SHP77 treated with DMSO at 0.1 percent for 48 hours (cell line): Measurements from ENCODE around the gene HOMER1.

Source experiments
- DNase-seq: peaks from one replicate; lab custom pipeline; 2025; lab: John Stamatoyannopoulos, UW

The HOMER1 gene

DNA sequence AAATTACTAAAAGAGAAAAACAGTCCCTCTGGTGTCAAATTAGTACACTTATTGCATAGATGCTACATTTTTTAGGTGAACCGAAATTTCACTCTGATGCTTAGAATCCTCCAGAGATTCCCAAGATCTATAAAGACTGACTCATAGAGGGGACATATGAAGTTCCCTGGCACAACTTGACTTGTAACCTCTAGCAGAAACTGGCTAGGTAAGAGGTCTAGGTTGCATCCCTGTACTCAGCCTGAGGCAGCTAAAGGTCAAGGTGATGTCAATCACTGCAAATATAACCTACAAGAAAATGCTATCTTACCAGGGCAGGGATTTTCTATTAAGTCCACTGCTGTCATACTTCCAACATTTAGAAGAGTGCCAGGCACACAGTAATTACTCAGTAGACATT is 24.2 kb downstream of the HOMER1 start:
- no peak for DNase-seq

- no peak for DNase-seq
Observed at GRCh38 chr5:79488775-79489174, 25.2 kb downstream of the HOMER1 start.

DNA sequence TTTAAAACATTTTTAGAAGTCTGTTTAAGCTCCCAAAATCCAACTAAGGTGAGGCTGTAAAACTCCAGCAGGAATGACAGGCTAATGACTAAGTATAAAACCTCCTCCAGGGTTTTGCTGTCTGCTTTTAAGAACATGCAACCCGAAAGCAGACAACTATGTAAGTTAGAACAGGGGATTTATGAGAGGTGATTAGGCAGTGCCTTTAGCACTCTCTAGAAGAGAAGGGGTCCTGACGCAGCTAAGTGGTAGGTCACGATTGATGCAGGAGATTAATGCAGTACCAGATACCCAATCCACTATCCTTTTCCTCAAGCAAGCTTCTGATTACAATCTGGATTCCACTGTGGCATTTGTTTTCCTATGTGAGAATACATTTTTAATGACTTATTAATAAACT is 25.9 kb downstream of the HOMER1 start:
- no peak for DNase-seq

DNA sequence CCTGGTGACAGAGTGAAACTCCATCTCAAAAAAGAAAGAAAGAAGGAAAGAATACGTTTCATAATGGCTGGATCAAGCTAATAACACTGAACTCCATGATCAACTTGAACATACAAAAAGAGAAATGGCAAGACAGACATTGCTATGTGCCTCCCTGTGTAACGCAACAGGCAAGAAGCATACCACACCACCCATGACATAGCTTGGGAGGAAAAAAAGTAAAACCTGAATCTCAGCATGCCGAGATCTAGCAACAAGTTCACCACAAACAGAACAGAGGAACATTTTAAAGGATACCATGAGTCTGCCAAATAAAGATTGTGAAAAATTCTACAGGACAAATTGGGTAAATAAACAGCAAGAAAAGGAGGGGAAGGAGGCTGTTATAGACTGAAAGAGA is 26.7 kb downstream of the HOMER1 start:
- no peak for DNase-seq

DNA sequence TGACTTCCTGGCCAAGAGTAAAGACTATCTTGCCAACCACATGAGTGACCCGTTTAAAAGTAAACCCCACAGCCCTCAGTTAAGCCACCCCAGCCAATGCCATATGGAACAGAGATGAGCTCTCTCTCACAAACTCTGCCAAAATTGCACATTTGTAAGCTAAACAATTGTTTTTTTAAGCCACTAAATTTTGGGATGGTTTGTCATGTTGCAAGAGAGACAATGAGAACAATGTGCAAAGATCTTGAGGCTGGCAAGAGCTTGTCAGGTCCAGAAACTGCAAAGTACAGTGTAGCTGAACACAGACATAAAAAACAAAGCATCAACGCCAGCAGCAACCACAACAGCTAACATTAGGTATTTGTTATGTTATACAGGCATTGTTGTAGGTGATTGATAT is 27.8 kb downstream of the HOMER1 start:
- no peak for DNase-seq

DNA sequence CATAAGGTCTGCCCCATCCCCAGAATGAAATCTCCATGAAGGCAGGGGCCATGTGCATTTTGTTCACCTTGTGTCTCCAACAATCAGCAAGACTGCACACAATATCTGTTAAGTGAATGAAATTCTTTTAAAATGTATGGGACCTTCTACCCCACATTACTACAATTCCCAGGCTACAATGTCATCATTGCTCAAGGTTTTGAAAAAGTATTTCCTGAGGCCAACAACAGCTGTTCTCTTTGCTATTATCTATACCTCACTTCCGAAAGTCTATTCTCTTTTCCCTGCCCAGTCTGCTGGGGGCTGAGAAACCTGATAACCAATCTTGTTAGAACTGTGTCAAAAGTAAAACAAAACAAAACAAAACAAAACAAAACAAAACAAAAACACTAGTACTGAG is 29.2 kb downstream of the HOMER1 start:
- DNase-seq = no peak

DNA sequence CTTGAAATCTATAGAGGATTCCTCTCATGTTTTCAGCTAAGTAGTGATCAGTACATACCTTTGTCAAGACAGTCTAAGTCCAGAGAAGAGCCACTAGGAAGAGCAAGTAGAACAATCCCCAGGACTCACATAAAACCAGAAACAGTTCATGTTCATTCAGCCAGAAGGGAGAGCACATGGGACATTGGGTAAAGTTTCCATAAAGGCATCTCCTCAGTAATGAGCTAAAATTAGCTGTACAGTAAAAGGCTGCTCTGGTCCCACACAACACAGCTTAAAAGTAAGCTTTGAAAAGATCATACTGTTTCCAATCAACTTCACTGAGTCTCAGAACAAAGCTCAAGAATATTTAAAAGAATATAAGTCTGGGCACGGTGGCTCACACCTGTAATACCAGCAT is 32.4 kb downstream of the HOMER1 start:
- DNase-seq = no peak

- no peak for DNase-seq
Observed at GRCh38 chr5:79480991-79481390, 32.9 kb downstream of the HOMER1 start.

DNA sequence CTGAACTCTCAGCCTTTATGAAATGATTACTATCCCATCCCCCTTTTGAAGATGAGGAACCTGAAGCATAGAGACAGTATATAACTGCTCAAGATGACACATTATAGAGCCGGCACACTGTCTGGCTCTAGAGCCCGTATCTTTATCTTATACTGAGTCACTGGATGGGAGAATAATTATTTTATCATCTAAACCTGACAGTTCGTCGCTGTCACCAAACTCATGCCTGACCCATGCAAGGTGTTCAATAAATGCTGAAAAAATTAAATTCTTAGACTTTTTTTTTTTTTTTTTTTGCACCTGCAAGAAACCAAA is 38.8 kb downstream of the HOMER1 start:
- DNase-seq = no peak

DNA sequence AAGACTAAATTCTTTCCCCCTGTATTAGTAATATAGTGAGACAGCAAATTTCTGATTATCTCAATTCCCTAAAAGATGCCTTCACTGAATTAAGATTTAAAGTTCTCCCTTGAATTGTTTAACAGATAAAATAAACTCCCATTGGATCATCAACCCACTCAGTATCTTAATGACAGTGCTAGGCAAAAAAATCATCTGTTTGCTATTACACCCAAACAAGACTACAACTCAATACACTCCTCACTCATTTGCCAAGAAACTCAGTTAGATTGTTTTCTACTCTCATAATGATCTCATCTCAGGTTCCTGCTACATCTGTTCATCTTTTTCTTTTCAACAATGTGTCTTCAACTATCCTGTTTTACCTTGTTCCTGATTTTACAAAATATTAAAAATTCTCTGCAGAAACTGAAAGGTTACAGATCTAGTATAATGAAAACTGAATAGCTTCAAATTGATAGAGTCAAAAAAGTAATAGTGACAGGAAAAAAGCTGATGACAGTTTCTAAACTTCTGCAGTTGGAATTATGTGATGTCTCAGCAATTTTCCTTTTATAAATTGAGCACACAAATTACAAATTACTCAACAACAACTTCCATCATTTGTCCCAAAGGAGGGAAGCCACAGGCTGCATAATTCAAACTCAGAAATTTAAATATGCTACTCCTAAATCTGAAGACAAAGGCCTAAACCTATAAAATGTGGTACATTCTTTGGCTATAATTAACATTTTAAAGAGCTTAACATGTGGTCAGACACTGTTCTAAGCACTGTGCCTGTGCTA is 39.4 kb downstream of the HOMER1 start:
- DNase-seq = no peak

GRCh38 chr5:79471556-79471955 is 42.4 kb downstream of the HOMER1 start:
- DNase-seq = no peak

- DNase-seq = no peak
Observed at GRCh38 chr5:79464695-79465332, 49.1 kb downstream of the HOMER1 start.

DNA sequence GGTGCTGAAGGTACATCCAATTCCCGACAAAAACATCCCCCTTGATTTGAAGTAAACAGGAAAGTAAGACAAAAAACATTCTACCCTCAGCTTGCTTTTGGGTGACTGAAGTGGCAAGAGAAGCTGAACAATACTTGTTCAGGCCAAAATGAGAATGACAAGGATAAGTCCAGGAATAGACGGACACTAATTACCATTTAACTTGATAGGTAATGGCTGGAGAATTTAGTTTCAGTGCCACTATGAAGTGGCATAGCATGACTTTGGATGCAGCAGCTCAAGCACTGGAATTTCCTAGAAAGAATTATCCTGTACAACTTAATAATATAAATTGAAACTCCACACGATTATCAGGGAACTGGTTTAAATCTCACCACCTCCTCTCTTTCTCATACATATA is 49.7 kb downstream of the HOMER1 start:
- no peak for DNase-seq

DNA sequence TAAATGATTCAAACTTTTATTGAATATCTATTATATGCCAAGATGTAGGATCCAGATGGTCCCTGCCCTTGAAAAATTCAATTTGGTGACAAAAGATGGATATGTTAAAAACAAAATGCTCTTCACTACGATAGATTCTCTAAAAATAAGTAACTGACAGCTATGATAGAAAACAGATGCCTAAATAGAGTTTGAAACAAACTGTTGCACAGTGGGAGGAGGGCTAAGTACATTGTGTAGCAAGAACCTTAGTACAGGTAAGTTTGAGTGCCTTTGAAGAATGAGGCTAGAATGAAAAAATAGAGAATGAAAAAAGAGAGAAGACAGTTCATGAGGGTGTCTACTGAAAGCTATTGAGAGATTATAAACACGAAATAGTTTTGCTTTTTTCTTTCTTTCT is 54.3 kb downstream of the HOMER1 start:
- no peak for DNase-seq

- no peak for DNase-seq
Observed at GRCh38 chr5:79456890-79457583, 56.9 kb downstream of the HOMER1 start.

DNA sequence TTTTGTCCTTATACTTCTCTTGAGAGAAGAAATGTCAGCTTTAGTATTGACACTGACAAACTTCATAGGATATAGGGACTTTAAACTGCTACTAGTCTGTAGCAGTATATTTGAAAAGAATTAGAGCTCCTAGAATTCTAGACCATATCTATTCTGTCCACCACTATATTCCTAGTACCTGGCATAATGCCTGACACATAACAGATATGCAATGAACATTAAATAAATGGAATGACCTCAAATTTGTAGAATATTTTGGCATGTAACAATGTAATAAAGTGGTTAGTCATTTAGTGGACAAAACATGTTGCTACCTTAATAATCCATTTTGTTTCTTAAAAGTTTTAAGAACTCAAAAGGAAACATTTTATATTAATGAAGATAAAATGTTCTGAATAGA is 57.5 kb downstream of the HOMER1 start:
- DNase-seq = no peak

GRCh38 chr5:79454043-79454442 is 59.9 kb downstream of the HOMER1 start:
- no peak for DNase-seq

- no peak for DNase-seq
Observed at GRCh38 chr5:79448336-79448735, 65.6 kb downstream of the HOMER1 start.

GRCh38 chr5:79436821-79437220 is 77.1 kb downstream of the HOMER1 start:
- DNase-seq = no peak

- DNase-seq = no peak
Observed at GRCh38 chr5:79436224-79436623, 77.7 kb downstream of the HOMER1 start.

DNA sequence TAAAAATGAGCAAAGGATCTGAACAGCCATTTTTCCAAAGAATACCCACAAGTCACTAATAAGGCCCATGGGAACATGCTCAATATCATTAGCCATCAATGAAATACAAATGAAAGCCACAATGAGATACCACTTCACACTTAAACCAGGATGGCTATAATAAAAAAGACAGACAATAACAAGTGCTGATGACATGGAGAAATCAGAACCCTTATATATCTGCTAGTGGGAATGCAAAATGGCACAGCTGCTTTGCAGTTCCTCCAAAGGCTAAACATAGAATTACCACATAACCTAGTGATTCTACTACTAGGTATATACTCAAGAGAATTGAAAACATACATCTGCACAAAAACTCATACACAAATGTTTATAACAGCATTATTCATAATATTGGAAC is 83.7 kb downstream of the HOMER1 start:
- DNase-seq = no peak

DNA sequence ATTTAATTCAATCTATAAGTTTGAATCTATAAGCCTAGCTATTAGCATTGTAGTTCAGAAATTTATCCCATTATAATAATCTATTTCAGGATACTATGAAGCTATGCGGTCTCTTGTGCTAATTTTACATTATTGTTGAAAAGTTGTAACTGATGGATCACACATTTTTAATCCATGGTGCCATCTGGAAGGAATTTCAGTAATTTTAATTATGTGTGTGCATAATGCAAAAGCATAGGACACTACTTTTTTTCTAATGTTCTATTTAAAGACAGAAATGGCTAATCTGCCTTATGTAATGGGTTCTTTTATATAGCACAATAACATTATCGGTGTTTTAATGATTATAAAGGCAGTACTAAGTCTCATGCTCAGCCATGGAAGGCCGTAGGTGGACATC is 90.6 kb downstream of the HOMER1 start:
- no peak for DNase-seq

- no peak for DNase-seq
Observed at GRCh38 chr5:79420248-79420647, 93.7 kb downstream of the HOMER1 start.

DNA sequence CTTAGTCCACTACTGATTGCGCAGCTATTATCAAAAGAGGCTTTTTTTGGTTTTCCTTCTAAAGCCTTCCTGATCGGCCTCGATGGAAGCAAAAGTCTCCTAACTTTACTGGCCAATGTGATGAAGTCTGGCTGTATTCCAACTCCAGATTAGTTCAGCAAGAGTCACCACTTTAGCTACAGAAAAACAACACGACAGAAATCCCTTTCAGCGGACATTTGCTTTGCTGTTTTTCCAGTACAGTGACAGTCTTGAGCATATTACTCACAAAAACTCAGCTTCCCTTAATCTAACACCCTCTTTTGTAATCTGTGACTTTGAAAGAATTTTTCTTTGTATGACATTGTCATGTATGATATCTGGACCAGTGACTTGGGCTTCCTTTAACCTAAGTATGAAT is 95.7 kb downstream of the HOMER1 start:
- no peak for DNase-seq
